ENCODE measurements around the gene UTF1. TPM values are rescaled to one million over a fixed set of nuclear protein-coding genes. Genes with fewer than 3 reads are reported as not detected.
A peak's percentile ranks its signal among the peaks of the same experiment; 100 is the strongest.

Gene UTF1, protein sequence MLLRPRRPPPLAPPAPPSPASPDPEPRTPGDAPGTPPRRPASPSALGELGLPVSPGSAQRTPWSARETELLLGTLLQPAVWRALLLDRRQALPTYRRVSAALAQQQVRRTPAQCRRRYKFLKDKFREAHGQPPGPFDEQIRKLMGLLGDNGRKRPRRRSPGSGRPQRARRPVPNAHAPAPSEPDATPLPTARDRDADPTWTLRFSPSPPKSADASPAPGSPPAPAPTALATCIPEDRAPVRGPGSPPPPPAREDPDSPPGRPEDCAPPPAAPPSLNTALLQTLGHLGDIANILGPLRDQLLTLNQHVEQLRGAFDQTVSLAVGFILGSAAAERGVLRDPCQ
- total RNA-seq: under 1 TPM in 3 of 8 experiments, not detected in 5; 0.18 to 0.38 (median 0.24) TPM

DNA sequence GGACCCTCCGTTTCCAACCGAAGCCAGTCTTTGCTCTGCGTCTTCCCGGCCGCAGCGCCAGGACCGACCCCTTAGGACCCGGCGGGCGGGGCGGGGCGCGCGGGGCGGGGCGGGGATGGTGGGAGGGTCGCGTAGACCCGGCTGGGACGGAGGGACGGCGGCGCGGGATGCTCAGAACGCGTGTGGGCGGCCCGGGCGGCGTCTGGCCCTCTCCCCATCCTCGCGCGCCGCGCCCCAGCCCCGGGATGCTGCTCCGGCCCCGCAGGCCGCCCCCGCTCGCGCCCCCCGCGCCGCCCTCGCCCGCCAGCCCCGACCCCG, at the start of gene UTF1:
Gene UTF1, plus strand, starts transcription at position 174 of the 318 bp plus-strand sequence. Its CDS starts 72 bp downstream, at position 246.
- ATAC-seq (replicated peaks in 6 of 8): peak in 6 of 8 experiments; percentile 31 to 74 (median 62)
- WGBS, 10 experiments: no CpG with 5 or more reads among the region's 49 CpGs
- in situ Hi-C loops (cut with MboI; ENCODE audit: low pct_unique_long_range_greater_than_20kb in 2 of 9, low sequenced_read_pairs in 9 of 9, unreplicated experiment in 9 of 9): no loop called here
- Histone ChIP-seq H3K4me3 (peak within 1 kb of the TSS; percentile 12 to 34 (median 33)), H3K4me1 (replicated peaks in 1 of 2) (peaks cover 18 to 24% of the 10 kb centered on the region in 2 donors), H3K27ac (no peak within 1 kb of the TSS)

DNA sequence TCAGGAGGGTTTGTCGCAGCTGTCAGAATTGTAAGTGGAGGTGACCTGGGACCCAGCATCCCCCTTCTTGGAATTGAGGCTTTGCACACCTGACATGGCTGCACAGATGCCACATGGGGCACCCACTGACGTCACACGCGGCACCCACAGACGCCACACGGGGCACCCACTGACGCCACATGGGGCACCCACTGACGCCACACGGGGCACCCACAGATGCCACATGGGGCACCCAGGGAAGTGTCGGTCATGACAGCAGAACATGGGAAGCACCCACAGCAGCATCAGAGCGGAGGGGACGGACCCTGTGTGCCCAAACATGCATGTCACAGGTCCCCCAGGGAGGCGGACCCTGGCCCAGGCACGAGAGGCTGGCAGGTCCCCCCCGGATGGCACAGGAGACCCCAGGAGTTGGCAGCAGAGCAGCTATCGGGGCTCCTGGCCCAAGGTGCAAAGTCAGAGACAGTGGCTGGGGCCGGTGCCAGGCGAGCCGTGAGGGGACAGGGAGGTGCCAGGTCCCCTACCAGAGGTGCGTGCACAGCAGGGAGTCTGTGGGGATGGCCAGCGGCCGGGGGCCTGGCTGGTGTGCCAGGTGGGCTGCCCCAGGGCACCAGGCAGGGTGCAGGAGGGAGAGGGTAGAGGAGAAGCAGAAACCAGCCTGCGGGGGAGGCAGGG, 48.9 kb upstream of the UTF1 start:
- no peak for ATAC-seq (replicated peaks in 6 of 8)
- Histone ChIP-seq H3K4me3 (no peak overlapping the region), H3K27ac (no peak overlapping the region), H3K4me1 (replicated peaks in 1 of 2) (peaks cover 3 to 7% of the 10 kb centered on the region in 2 donors)
- in situ Hi-C loops (cut with MboI; ENCODE audit: low pct_unique_long_range_greater_than_20kb in 2 of 9, low sequenced_read_pairs in 9 of 9, unreplicated experiment in 9 of 9): no loop called here
- WGBS, 10 experiments: 80 to 100% (median 90%) methylated on average over 1 to 5 of the region's 23 CpGs; no CpG with 5 or more reads in 6 of the 10 experiments

DNA sequence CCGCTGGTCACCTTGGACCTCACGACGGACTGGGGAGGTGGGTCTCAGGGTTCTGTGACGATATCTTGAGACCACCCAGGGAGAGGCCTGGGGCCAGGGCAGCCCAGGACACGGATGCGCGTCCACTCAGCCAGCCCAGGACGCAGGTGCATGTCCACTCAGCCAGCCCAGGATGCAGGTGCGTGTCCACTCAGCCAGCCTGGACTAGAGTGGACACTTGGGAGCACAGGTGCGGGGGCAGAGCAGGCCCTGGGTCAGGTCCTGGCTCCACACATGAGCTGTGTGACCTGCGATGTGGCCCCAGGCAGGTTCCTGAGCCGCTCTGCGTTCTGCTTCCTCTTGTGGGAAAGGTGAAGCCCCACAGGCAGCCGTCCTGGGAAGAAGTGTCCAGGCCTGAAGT, 47.8 kb upstream of the UTF1 start:
- ATAC-seq (replicated peaks in 6 of 8): no peak
- no peak overlapping the region for H3K27ac ChIP-seq
- WGBS, 10 experiments: 53 to 94% methylated on average over 2 to 3 of the region's 14 CpGs; no CpG with 5 or more reads in 8 of the 10 experiments
- H3K4me1 ChIP-seq (replicated peaks in 1 of 2): peaks cover 14 to 18% of the 10 kb centered on the region in 2 donors
- in situ Hi-C loops (cut with MboI; ENCODE audit: low pct_unique_long_range_greater_than_20kb in 2 of 9, low sequenced_read_pairs in 9 of 9, unreplicated experiment in 9 of 9): no loop called here
- no peak overlapping the region for H3K4me3 ChIP-seq

DNA sequence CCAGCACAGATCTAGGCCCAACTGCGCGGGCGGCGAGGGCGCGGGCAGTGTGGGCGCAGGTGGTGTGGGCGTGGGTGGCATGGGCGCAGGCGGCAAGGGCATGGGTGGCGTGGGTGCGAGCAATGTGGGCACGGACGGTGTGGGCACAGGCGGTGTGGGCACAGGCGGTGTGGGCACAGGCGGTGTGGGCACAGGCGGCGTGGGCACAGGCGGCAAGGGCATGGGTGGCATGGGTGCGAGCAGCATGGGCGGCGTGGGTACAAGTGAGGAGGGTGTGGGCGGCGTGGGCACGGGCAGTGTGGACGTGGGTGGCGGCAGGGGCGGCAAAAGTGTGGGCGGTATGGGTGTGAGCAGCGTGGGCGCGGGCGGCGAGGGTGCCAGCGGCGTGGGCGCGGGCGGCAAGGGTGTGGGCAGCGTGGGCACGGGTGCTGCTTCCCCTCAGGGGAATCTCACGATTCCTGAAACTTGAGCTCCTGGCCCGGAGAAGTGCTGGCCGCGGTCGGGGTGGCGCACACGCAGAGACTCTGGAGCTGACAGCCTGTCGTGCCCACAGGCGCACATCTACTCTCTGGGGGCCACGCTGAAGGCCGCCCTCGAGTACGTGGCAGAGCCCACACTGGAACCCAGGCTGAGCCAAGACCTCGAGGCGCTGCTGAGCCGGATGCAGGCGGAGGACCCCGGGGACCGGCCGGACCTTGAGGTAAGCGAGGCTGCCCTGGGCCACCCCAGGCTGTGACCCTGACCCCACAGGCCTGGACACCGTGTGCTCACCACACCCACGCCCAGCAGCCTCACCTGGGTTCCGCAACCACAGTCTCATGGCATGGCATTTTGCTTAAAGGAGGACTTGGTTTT, 47.0 kb upstream of the UTF1 start:
- no peak for ATAC-seq (replicated peaks in 6 of 8)
- 87 to 100% (median 93%) methylated on average over 2 to 13 of the region's 66 CpGs; no CpG with 5 or more reads in 6 of the 10 experiments for WGBS, 10 experiments
- Histone ChIP-seq H3K27ac (no peak overlapping the region), H3K4me3 (no peak overlapping the region), H3K4me1 (replicated peaks in 1 of 2) (peaks cover 19 to 26% of the 10 kb centered on the region in 2 donors)
- in situ Hi-C loops (cut with MboI; ENCODE audit: low pct_unique_long_range_greater_than_20kb in 2 of 9, low sequenced_read_pairs in 9 of 9, unreplicated experiment in 9 of 9): no loop called here

DNA sequence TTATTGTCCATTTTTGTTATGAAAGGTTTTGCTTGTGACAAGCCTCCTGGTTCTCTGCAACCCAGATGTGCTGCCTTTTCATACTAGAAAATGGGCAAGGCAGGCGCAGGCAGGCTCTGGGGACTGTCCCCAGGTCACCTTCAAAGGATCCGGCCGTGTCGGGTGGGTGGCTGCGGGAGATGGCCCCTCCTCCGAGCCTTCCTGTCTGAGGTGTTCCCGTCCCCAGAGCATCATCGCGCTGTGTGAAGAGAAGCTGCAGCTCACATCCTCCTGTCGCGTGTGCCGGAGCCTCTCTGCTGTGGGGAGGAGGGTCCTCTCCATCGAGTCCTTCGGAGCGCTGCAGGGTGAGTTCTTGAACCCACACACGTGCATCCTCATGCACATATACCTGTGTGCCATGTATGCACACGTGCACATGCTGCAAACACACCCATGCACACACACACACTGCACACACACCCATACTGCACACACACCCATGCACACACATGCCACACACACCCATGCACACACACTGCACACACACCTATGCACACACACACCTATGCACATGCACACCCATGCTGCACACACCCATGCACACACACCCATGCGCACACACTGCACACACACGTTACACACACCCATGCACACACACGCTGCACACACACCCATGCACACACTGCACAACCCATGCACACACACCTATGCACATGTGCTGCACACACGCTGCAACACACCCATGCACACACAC, 46.2 kb upstream of the UTF1 start:
- Histone ChIP-seq H3K4me1 (replicated peaks in 1 of 2) (peaks cover 19 to 27% of the 10 kb centered on the region in 2 donors), H3K4me3 (no peak overlapping the region), H3K27ac (no peak overlapping the region)
- no peak for ATAC-seq (replicated peaks in 6 of 8)
- WGBS, 10 experiments: 40 to 91% (median 75%) methylated on average over 1 to 8 of the region's 21 CpGs; no CpG with 5 or more reads in 5 of the 10 experiments
- in situ Hi-C loops (cut with MboI; ENCODE audit: low pct_unique_long_range_greater_than_20kb in 2 of 9, low sequenced_read_pairs in 9 of 9, unreplicated experiment in 9 of 9): no loop called here

DNA sequence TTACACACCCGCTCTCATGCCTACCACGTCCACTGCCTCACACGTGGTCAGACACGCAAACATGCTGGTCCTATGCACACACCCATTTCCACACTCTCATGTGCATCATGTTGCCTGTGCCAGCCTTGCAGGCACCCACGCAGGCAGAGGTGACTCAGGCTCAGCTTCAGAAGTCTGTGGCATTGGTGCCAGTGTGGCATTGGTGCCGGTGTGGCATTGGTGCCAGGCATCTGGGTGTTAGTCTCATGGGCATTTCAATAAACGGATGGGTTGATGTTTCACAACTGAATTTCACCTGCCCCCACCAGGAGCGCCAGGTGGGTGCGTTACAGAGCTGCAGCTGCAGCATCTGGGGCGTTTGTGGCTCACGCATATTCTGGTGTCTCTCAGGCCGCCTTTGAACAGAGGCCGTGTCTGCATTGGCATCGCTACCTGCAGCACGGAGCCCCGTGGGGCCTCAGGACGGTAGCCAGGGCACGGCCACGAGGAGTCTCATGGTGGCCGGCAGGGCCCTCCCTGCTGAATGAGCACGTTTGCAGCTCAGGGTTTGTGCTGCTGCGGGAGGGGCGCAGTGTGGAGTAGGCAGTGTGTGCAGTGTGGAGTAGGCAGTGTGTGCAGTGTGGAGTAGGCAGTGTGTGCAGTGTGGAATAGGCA, 45.3 kb upstream of the UTF1 start:
- 18 to 95% (median 76%) methylated on average over 2 to 8 of the region's 23 CpGs; no CpG with 5 or more reads in 4 of the 10 experiments for WGBS, 10 experiments
- ATAC-seq (replicated peaks in 6 of 8): no peak
- Histone ChIP-seq H3K4me3 (no peak overlapping the region), H3K27ac (no peak overlapping the region), H3K4me1 (replicated peaks in 1 of 2) (peaks cover 19 to 27% of the 10 kb centered on the region in 2 donors)
- in situ Hi-C loops (cut with MboI; ENCODE audit: low pct_unique_long_range_greater_than_20kb in 2 of 9, low sequenced_read_pairs in 9 of 9, unreplicated experiment in 9 of 9): no loop called here

DNA sequence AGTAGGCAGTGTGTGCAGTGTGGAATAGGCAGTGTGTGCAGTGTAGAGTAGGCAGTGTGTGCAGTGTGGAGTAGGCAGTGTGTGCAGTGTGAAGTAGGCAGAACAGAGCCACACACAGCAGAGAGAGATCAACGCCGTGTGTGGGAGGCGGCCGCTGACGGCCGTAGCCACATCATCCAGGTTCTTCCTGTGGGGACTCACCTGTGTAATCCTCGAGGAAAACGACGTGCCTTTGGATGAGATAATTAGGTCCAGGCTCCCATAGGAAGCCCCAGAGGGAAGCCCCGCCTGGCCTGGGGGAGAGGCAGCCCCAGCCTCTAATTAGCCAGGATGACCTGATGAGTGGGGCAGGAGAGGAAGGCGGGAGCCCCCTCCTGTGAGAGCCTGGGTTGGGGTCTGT, 44.6 kb upstream of the UTF1 start:
- no peak overlapping the region for H3K4me3 ChIP-seq
- in situ Hi-C loops (cut with MboI; ENCODE audit: low pct_unique_long_range_greater_than_20kb in 2 of 9, low sequenced_read_pairs in 9 of 9, unreplicated experiment in 9 of 9): no loop called here
- 0 to 93% (median 35%) methylated on average over 1 to 5 of the region's 11 CpGs; no CpG with 5 or more reads in 6 of the 10 experiments for WGBS, 10 experiments
- H3K27ac ChIP-seq: peak overlapping the region in 1 of 2 donors; percentile 83
- H3K4me1 ChIP-seq (replicated peaks in 1 of 2): peaks cover 19 to 27% of the 10 kb centered on the region in 2 donors
- ATAC-seq (replicated peaks in 6 of 8): peak in 1 of 8 experiments; percentile 5

DNA sequence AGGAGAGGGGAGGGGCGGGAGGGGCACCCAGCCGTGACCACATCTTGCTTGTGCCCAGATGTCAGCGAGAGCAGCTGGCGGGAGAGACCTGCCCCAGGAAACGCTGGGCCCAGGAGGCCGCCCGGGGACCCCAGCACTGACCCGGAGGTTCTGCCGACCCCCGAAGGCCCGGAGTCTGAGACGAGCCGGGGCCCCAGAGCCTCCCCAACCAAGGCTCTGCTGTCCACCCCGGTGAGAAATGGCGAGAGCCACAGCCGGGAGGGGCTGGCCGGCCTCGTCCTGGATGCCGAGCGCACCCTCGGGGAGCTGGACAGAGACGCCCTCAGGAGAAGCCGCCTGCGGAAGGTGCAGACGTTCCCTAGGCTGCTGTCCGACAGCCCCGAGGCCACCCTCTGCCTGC, 44.1 kb upstream of the UTF1 start:
- in situ Hi-C loops (cut with MboI; ENCODE audit: low pct_unique_long_range_greater_than_20kb in 2 of 9, low sequenced_read_pairs in 9 of 9, unreplicated experiment in 9 of 9): no loop called here
- WGBS, 10 experiments: 44% methylated on average over 12 of the region's 27 CpGs; no CpG with 5 or more reads in 9 of the 10 experiments
- H3K4me3 ChIP-seq: peak overlapping the region in 2 of 5 donors; percentile 13 to 24
- peak overlapping the region; percentile 71 to 83 for H3K27ac ChIP-seq
- H3K4me1 ChIP-seq (replicated peaks in 1 of 2): peaks cover 19 to 27% of the 10 kb centered on the region in 2 donors
- peak in 5 of 8 experiments; percentile 2 to 39 (median 21) for ATAC-seq (replicated peaks in 6 of 8)

DNA sequence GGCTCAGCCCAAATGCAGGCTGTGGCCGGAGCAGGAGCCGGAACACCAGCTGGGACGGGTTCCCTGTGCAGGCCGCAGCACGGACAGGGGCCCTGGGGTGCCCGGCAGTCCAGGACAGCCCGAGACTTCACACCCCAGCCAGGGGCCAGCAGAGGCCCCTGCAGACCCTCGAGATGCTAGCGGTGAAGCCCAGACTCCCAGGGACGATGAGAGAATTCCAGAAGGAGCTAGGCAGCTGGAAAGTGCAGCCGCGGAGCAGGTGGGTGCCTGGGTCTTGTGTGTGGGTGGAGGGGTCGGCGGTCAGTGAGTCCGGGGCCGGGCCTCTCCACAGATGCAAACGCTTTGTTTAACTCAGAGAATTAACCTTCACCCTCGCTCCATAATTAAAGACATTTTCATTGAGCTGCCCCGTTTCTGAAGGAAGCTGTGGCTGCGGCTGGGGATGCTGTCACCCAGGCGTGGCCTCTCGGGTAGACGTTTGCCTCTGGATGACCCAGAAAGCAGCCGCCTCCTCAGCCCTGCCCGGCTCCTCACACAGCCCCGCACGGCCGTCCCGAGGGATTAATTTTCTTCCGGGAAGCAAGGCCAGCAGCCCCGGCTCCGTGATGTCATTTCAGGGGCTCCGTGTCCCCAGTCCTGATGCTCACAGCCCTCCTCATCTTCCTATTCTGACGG, 43.5 kb upstream of the UTF1 start:
- in situ Hi-C loops (cut with MboI; ENCODE audit: low pct_unique_long_range_greater_than_20kb in 2 of 9, low sequenced_read_pairs in 9 of 9, unreplicated experiment in 9 of 9): no loop called here
- ATAC-seq (replicated peaks in 6 of 8): peak in 6 of 8 experiments; percentile 87 to 93 (median 90)
- Histone ChIP-seq H3K4me3 (peak overlapping the region in 3 of 5 donors; percentile 2 to 24 (median 13)), H3K4me1 (replicated peaks in 1 of 2) (peaks cover 19 to 27% of the 10 kb centered on the region in 2 donors), H3K27ac (peak overlapping the region; percentile 71 to 83)
- WGBS, 10 experiments: 7 to 44% (median 18%) methylated on average over 1 to 4 of the region's 34 CpGs; no CpG with 5 or more reads in 4 of the 10 experiments

DNA sequence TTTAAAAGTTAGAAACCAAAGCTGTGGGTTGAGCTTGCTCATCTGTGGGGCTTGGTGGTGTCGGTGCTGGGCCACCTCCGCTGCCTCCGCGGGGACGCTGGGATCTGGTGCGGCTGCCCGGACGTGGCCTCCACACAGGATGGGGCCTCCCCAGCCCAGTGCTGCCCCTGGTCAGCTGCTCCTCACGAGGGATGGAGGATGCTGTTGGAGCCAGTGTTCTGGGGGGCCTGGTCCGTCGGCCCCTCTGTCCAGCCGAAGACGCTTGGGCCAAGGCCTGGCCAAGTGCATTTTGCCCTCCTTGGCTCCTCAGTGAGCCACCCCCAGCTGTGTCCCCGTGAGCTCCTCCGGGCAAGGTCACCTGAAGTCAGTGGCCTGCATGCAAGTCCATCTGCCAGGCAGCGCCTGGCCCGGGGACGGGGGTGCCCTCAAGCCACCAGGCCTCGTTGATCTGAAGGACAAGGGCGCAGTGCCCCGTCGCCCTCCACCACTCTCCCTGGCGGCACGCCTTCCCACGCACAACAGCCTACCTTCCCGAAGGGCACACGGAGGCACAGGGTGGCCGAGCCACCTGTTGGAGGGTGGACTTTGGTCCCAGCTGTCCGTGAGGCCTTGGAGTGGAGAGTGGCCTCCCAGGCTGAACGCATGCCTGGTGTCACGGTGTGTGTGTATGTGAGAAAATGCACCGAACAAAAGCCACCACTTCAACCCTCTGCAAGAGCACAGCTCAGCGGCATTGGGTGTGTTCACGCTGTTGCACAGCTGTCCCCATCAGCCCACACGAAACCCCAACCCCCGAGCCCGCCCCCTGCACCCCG, 42.7 kb upstream of the UTF1 start:
- Histone ChIP-seq H3K4me1 (replicated peaks in 1 of 2) (peaks cover 19 to 27% of the 10 kb centered on the region in 2 donors), H3K27ac (peak overlapping the region; percentile 71 to 76), H3K4me3 (peak overlapping the region in 1 of 5 donors; percentile 24)
- in situ Hi-C loops (cut with MboI; ENCODE audit: low pct_unique_long_range_greater_than_20kb in 2 of 9, low sequenced_read_pairs in 9 of 9, unreplicated experiment in 9 of 9): no loop called here
- no peak for ATAC-seq (replicated peaks in 6 of 8)
- WGBS, 10 experiments: 69 to 92% (median 79%) methylated on average over 5 to 11 of the region's 38 CpGs; no CpG with 5 or more reads in 6 of the 10 experiments

Data from motor neuron (in vitro differentiated cells).